ENCODE results near the gene ALK.

DNA sequence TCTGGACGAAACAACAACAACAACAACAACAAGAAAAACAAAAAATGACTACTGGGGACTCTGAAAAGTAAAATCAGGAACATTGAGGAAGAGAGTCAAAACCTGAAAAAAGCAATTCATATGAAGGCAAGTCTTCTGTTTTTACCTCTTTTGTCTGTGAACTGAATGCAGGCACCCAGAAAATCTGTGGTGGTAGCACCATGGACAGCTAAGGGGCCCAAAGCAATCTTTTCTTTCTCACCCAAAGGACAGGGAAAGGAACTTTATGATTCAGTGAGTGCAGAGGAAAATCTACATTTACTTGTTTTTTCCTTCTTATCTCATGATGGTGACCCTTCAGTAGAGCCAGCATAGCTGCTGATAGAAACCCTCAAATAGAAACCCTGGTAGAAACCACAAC, 10.4 kb downstream of the ALK start:
- TF ChIP-seq, protein P1, sequence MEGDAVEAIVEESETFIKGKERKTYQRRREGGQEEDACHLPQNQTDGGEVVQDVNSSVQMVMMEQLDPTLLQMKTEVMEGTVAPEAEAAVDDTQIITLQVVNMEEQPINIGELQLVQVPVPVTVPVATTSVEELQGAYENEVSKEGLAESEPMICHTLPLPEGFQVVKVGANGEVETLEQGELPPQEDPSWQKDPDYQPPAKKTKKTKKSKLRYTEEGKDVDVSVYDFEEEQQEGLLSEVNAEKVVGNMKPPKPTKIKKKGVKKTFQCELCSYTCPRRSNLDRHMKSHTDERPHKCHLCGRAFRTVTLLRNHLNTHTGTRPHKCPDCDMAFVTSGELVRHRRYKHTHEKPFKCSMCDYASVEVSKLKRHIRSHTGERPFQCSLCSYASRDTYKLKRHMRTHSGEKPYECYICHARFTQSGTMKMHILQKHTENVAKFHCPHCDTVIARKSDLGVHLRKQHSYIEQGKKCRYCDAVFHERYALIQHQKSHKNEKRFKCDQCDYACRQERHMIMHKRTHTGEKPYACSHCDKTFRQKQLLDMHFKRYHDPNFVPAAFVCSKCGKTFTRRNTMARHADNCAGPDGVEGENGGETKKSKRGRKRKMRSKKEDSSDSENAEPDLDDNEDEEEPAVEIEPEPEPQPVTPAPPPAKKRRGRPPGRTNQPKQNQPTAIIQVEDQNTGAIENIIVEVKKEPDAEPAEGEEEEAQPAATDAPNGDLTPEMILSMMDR (IDR thresholded peaks at IDR 0.05), result no peak
- no peak for TF ChIP-seq ZFX (IDR thresholded peaks at IDR 0.05; ENCODE audit: borderline replicate concordance)

All from 22Rv1 (cell line).